BJ (cell line): ENCODE results near the gene AMELX. TPM values are rescaled to one million over a fixed set of nuclear protein-coding genes. Genes with fewer than 3 reads are reported as not detected.

Experiments used
- CTCF ChIA-PET: fragments of 350-600 bp; formaldehyde crosslinking; extraction: SDS; loops from one replicate; lab custom pipeline; 2021; ENCODE audit warnings: antibody characterized with exemption, inconsistent platforms; lab: Yijun Ruan, JAX
- POLR2A ChIA-PET: fragments of 300-600 bp; sonication (Branson Sonifier 250); formaldehyde crosslinking; extraction: SDS; loops from one replicate; lab custom pipeline; 2021; ENCODE audit warnings: antibody characterized with exemption; lab: Charles Lee
- DNase-seq: peaks from one replicate; pipeline ENCODE4 v3.0.0-alpha.2; 2011; ENCODE audit warnings: low read depth
- H3K27me3 ChIP-seq: 2 replicates; pipeline ENCODE4 v1.6.0; 2011; ENCODE audit warnings: low read length; ENCODE audit not compliant: control insufficient read depth, insufficient read depth
- H3K36me3 ChIP-seq: 2 replicates; pipeline ENCODE4 v1.5.1; 2011; ENCODE audit warnings: low read length; ENCODE audit not compliant: control insufficient read depth, insufficient read depth
- H3K4me3 ChIP-seq: 2 replicates; pipeline ENCODE4 v1.5.1; 2011; ENCODE audit warnings: low read depth, mild to moderate bottlenecking, control low read depth, low read length
- CTCF ChIP-seq: IDR thresholded peaks from 2 replicates; pipeline ENCODE4 v1.5.1; 2011; ENCODE audit warnings: low read depth, mild to moderate bottlenecking, control low read depth, inconsistent platforms, low read length, moderate library complexity; ENCODE audit not compliant: insufficient read depth
- polyA minus RNA-seq: library from RNA; depleted of rRNA, polyadenylated mRNA; stranded (reverse); fragments of >200 nt; gene quantifications from 2 replicates; pipeline ENCODE4 v1.2.3, GENCODE V29; 2011; rRNA and poly(A)+ RNA removed
- polyA plus RNA-seq: library from polyadenylated mRNA; depleted of rRNA; stranded (reverse); fragments of >200 nt; gene quantifications from 2 replicates; pipeline ENCODE4 v1.2.3, GENCODE V29; 2011; rRNA removed

AMELX gene
- not detected in 2 replicates for polyA plus RNA-seq
- not detected in 2 replicates for polyA minus RNA-seq

DNA sequence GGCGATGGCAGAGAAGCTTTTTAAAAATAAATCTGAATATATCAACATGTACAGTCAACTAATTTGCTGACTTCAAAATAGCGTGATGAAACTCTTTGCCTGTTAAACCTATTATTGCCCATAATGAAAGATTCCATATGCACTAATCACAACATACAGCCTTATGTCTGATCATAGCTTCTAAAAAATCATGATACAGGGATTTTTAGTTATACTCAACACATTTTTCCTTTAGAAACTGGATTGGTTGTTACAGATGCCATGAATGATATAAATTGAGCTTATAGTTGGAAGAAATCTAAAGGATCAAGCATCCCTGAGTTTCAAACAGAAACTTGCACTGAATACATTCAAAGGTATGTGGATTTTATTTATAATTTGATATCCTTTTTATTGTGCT lies at the start of gene AMELX:
Gene AMELX, plus strand, starts transcription at position 301 of the 400 bp plus-strand sequence. CDS start 1,376 bp downstream, outside the sequence.
- ChIA-PET POLR2A (no interaction called here), CTCF (no interaction called here)
- Histone ChIP-seq H3K36me3 (no peaks in the 10 kb centered on the region), H3K4me3 (no peak within 1 kb of the TSS), H3K27me3 (no peaks in the 10 kb centered on the region)
- DNase-seq, result no peak
- no peak for TF ChIP-seq CTCF

DNA sequence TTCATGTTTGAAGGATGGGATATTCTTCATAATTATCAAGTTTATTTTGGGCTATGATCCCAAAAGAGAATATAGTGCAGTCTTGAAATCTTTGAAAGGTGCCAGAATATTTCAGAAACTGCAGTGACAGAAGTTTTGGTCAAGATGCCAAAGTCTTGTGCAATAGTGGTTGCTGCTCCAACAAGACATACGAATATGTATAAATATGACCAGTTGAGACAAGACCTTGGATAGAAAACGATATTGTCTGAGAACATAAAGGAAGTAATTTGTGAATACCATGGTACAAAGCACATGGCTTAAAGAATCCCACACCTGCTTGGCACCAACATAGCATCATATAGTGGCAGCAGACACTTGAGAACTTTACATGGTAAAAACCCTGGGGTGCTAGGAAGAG lies 48.6 kb upstream of the AMELX start:
- CTCF ChIA-PET, result no interaction called here
- DNase-seq, result no peak
- no peaks in the 10 kb centered on the region for H3K36me3 ChIP-seq
- POLR2A ChIA-PET, result no interaction called here
- no peak overlapping the region for H3K4me3 ChIP-seq
- TF ChIP-seq CTCF, result no peak
- H3K27me3 ChIP-seq, result no peaks in the 10 kb centered on the region

- Histone ChIP-seq H3K4me3 (no peak overlapping the region), H3K27me3 (no peaks in the 10 kb centered on the region), H3K36me3 (no peaks in the 10 kb centered on the region)
- no peak for TF ChIP-seq CTCF
- ChIA-PET POLR2A (no interaction called here), CTCF (interaction anchor here (1.3 kb wide), 1 partner anchor 15 kb away, joined by 3 read pairs; no protein-coding TSS in a partner anchor)
- no peak for DNase-seq
These were observed 38.6 kb upstream of the AMELX start for GRCh38 chrX:11254417-11255109.

- no peak for DNase-seq
- CTCF ChIA-PET, result no interaction called here
- Histone ChIP-seq H3K4me3 (no peak overlapping the region), H3K27me3 (no peaks in the 10 kb centered on the region), H3K36me3 (no peaks in the 10 kb centered on the region)
- no peak for TF ChIP-seq CTCF
- POLR2A ChIA-PET, result no interaction called here
These were observed 35.9 kb upstream of the AMELX start for GRCh38 chrX:11257290-11257689.

- POLR2A ChIA-PET, result no interaction called here
- no peak for TF ChIP-seq CTCF
- CTCF ChIA-PET, result no interaction called here
These were observed 35.5 kb upstream of the AMELX start for GRCh38 chrX:11257711-11258110.

More at GRCh38 chrX:11257711-11258110, 35.5 kb upstream of the AMELX start:
- no peak for DNase-seq
- Histone ChIP-seq H3K36me3 (no peaks in the 10 kb centered on the region), H3K4me3 (no peak overlapping the region), H3K27me3 (no peaks in the 10 kb centered on the region)
